AG04450 (cell line): ENCODE results near the gene VMP1. TPM values are rescaled to one million over a fixed set of nuclear protein-coding genes. Genes with fewer than 3 reads are reported as not detected.
"Not testable (repeated sequence)": the region's sequence is repeated elsewhere in the genome, so short reads cannot be mapped to it uniquely, and the experiment has no call there.

Experiments used
- CTCF ChIA-PET: fragments of 300-600, 350-600 bp; formaldehyde crosslinking; extraction: SDS; loops from one replicate; lab custom pipeline; 2022; ENCODE audit warnings: antibody characterized with exemption, inconsistent platforms; lab: Charles Lee
- POLR2A ChIA-PET: fragments of 350-600 bp; formaldehyde crosslinking; extraction: SDS; loops from one replicate; lab custom pipeline; 2021; ENCODE audit warnings: antibody characterized with exemption, inconsistent platforms; lab: Yijun Ruan, JAX
- DNase-seq: peaks from one replicate; pipeline ENCODE4 v3.0.0-alpha.2; 2011; ENCODE audit warnings: low read depth, low spot score
- H3K27ac ChIP-seq: one replicate; pipeline ENCODE4 v1.5.1; 2012; ENCODE audit warnings: low read depth, low read length, control low read depth
- H3K27me3 ChIP-seq: one replicate; pipeline ENCODE4 v1.6.0; 2012; ENCODE audit warnings: low read length; ENCODE audit not compliant: control insufficient read depth, insufficient read depth
- H3K4me3 ChIP-seq: 2 replicates; pipeline ENCODE4 v1.5.1; 2011; ENCODE audit warnings: mild to moderate bottlenecking, low read depth, low read length, control low read depth
- H3K9me3 ChIP-seq: 2 replicates; pipeline ENCODE4 v1.5.1; 2012; ENCODE audit warnings: low read length; ENCODE audit not compliant: control insufficient read depth, insufficient read depth
- polyA plus RNA-seq: library from polyadenylated mRNA; depleted of rRNA; stranded (reverse); fragments of >200 nt; gene quantifications from 2 replicates; pipeline ENCODE4 v1.2.3, GENCODE V29; 2011
- TF ChIP-seq, protein P1 (sequence below): IDR thresholded peaks from 2 replicates; pipeline ENCODE4 v1.5.1; 2011; ENCODE audit warnings: low read depth, low read length, control low read depth, inconsistent platforms

The VMP1 gene
- polyA plus RNA-seq, 1 experiment = 196 TPM

DNA sequence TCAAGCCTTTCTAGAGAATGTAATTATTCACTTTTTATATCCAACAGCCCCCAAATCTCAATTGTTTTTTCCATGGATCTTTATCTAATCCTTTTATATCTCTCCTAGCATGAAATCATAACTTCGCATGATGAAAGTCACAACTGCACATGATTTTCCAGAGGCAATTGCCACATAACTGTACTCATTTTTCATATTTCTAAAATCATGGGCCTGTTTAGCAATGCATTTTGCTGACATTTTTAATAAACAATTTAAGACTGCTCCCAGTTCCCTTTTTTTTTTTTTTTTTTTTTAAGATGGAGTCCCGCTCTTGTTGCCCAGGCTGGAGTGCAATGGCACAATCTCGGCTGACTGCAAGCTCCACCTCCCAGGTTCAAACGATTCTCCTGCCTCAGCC lies 83.5 kb downstream of the VMP1 start:
- TF ChIP-seq, protein P1, sequence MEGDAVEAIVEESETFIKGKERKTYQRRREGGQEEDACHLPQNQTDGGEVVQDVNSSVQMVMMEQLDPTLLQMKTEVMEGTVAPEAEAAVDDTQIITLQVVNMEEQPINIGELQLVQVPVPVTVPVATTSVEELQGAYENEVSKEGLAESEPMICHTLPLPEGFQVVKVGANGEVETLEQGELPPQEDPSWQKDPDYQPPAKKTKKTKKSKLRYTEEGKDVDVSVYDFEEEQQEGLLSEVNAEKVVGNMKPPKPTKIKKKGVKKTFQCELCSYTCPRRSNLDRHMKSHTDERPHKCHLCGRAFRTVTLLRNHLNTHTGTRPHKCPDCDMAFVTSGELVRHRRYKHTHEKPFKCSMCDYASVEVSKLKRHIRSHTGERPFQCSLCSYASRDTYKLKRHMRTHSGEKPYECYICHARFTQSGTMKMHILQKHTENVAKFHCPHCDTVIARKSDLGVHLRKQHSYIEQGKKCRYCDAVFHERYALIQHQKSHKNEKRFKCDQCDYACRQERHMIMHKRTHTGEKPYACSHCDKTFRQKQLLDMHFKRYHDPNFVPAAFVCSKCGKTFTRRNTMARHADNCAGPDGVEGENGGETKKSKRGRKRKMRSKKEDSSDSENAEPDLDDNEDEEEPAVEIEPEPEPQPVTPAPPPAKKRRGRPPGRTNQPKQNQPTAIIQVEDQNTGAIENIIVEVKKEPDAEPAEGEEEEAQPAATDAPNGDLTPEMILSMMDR = no peak
- Histone ChIP-seq H3K27ac (no peak overlapping the region), H3K9me3 (no peaks in the 10 kb centered on the region), H3K27me3 (no peaks in the 10 kb centered on the region), H3K4me3 (no peak overlapping the region)
- DNase-seq = no peak
- ChIA-PET CTCF (no interaction called here), POLR2A (interaction anchor here (1.1 kb wide), 1 partner anchor 47 kb away, joined by 7 read pairs; no protein-coding TSS in a partner anchor)

DNA sequence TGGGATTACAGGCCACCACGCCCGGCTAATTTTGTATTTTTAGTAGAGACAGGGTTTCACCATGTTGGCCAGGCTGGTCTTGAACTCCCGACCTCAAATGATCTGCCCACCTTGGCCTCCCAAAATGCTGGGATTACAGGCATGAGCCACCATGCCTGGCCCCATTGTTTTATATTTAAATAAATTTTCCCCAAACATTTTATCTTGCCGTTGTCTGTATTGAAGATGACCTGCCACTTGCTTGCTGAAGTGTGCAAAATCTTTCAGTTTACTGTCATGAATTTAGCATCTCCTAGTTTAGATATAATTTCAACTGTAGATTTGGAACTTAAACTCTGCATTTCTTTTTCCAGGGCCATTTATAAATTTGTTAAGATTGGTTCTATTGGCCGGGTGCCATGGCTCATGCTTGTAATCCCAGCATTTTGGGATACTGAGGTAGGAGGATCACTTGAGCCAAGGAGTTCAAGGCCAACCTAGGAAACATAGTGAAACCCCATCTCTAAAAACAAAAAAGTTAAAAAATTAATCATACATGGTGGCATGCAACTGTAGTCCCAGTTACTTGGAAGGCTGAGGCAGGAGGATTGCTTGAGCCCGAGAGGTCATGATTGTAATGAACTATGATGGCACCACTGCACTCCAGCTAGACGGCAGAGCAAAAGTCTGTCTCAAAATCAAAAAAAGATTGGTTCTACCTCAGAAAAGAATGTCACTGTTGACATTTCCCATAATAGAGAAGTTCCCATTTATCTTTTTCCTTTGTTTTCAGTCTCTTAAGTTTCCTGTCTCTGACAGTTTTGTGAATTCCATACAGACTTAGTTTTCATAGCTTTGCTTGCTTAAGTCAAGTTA lies 84.4 kb downstream of the VMP1 start:
- ChIA-PET CTCF (no interaction called here), POLR2A (interaction anchor here (0.8 kb wide), 1 partner anchor 47 kb away, joined by 3 read pairs; no protein-coding TSS in a partner anchor)
- TF ChIP-seq, protein P1 = no peak
- Histone ChIP-seq H3K27ac (peak overlapping the region; percentile 22), H3K27me3 (no peaks in the 10 kb centered on the region), H3K4me3 (no peak overlapping the region), H3K9me3 (no peaks in the 10 kb centered on the region)
- DNase-seq = no peak

DNA sequence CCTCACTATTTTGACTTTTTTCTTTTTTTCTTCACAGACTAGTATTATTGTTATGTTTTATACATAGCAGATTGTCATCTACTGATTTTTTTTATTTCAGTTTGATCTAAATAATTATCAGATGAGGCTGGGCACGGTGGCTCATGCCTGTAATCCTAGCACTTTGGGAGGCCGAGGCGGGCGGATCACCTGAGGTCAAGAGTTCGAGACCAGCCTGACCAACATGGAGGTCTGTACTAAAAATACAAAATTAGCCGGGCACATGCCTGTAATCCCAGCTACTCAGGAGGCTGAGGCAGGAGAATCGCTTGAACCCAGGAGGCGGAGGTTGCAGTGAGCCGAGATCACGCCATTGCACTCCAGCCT lies 85.0 kb downstream of the VMP1 start:
- CTCF ChIA-PET, H3K4me3 ChIP-seq, H3K27ac ChIP-seq, H3K27me3 ChIP-seq, DNase-seq, H3K9me3 ChIP-seq: not testable (repeated sequence)
- POLR2A ChIA-PET = interaction anchor here (0.8 kb wide), 1 partner anchor 47 kb away, joined by 3 read pairs; no protein-coding TSS in a partner anchor

DNA sequence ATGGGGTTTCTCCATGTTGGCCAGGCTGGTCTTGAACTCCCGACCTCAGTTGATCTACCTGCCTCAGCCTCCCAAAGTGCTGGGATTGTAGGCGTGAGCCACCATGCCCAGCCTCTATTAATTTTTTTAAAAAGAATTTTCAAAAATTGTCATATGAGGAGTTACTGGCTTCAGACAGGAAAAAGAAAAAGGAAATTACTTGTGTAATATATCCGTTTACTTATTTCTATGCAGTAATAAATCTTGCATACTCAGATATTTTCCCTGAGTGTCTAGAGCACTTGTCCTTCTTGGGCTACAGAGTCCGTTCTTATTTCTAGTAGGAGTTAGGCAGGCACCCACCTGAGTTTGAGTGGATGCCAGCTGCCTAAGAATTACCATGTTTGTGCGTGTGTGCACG lies 85.8 kb downstream of the VMP1 start:
- CTCF ChIA-PET = no interaction called here
- H3K27ac ChIP-seq = no peak overlapping the region
- DNase-seq = no peak
- TF ChIP-seq, protein P1 = no peak
- POLR2A ChIA-PET = no interaction called here
- H3K9me3 ChIP-seq = no peaks in the 10 kb centered on the region
- no peak overlapping the region for H3K4me3 ChIP-seq
- no peaks in the 10 kb centered on the region for H3K27me3 ChIP-seq

DNA sequence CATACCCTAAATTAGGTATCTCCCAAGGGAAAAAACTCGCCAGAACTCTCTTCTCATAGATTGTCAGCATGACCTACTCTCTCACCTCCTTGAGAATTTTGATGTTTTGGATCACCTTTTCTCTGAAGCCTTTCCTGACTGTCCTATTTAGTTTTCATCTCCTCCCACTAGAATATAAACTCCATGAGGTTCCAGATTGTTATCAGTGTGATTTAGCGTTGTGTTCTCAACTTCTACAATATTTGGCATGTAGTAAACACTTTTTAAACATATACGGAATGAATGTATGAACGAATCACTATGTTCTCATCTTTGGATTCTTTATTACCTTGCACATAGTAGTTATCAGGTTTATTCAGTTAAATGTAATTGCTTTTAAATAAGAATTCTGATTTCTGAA lies 88.7 kb downstream of the VMP1 start:
- H3K9me3 ChIP-seq = no peaks in the 10 kb centered on the region
- no peak for DNase-seq
- TF ChIP-seq, protein P1 = no peak
- H3K27me3 ChIP-seq = no peaks in the 10 kb centered on the region
- no peak overlapping the region for H3K27ac ChIP-seq
- ChIA-PET POLR2A (no interaction called here), CTCF (no interaction called here)
- H3K4me3 ChIP-seq = no peak overlapping the region
